H9 (cell line): ENCODE results near the gene FREM1. TPM values are rescaled to one million over a fixed set of nuclear protein-coding genes. Genes with fewer than 3 reads are reported as not detected.

ENCODE experiments used
- DNase-seq: peaks from one replicate; pipeline ENCODE4 v3.0.0-alpha.2; 2017
- H2AFZ ChIP-seq: one replicate; pipeline ENCODE4 v1.6.1; 2013; ENCODE audit warnings: mild to moderate bottlenecking, low read length, control low read depth, moderate library complexity
- H2AK5ac ChIP-seq: 2 replicates; pipeline ENCODE4 v1.6.1; 2013; ENCODE audit warnings: low read length, control low read depth, mixed read lengths; ENCODE audit not compliant: insufficient read length
- H2BK120ac ChIP-seq: one replicate; pipeline ENCODE4 v1.6.1; 2013; ENCODE audit warnings: low read depth, mild to moderate bottlenecking, low read length, control low read depth, inconsistent platforms; ENCODE audit not compliant: poor library complexity, severe bottlenecking
- H2BK12ac ChIP-seq: 2 replicates; pipeline ENCODE4 v1.6.1; 2013; ENCODE audit warnings: low read length, control low read depth, mixed read lengths, low read depth; ENCODE audit not compliant: insufficient read length
- H2BK15ac ChIP-seq: 2 replicates; pipeline ENCODE4 v1.6.1; 2013; ENCODE audit warnings: low read depth, low read length, control low read depth
- H2BK20ac ChIP-seq: one replicate; pipeline ENCODE4 v1.6.1; 2013; ENCODE audit warnings: low read depth, mild to moderate bottlenecking, low read length, control low read depth, inconsistent platforms; ENCODE audit not compliant: poor library complexity, severe bottlenecking
- H2BK5ac ChIP-seq: 2 replicates; pipeline ENCODE4 v1.6.1; 2013; ENCODE audit warnings: low read length, control low read depth, mixed read lengths; ENCODE audit not compliant: insufficient read length
- H3K14ac ChIP-seq: 2 replicates; pipeline ENCODE4 v1.6.1; 2013; ENCODE audit warnings: low read length, control low read depth; ENCODE audit not compliant: insufficient read depth
- H3K18ac ChIP-seq: 2 replicates; pipeline ENCODE4 v1.6.1; 2013; ENCODE audit warnings: low read depth, mild to moderate bottlenecking, mixed read lengths, low read length, control low read depth; ENCODE audit not compliant: insufficient read length
- H3K23ac ChIP-seq: 2 replicates; pipeline ENCODE4 v1.6.1; 2013; ENCODE audit warnings: low read length, control low read depth, mixed read lengths, low read depth; ENCODE audit not compliant: insufficient read length
- H3K23me2 ChIP-seq: 2 replicates; pipeline ENCODE4 v1.6.1; 2013; ENCODE audit warnings: low read depth, mild to moderate bottlenecking, mixed read lengths, low read length, control low read depth; ENCODE audit not compliant: insufficient read length, poor library complexity, severe bottlenecking
- H3K27ac ChIP-seq: 2 replicates; pipeline ENCODE4 v1.5.1; 2013; ENCODE audit warnings: low read length, control low read depth, mixed read lengths, low read depth; ENCODE audit not compliant: insufficient read length
- H3K27me3 ChIP-seq: 2 replicates; pipeline ENCODE4 v1.6.1; 2013; ENCODE audit warnings: low read length, control low read depth, inconsistent platforms; ENCODE audit not compliant: insufficient read depth
- H3K4ac ChIP-seq: 2 replicates; pipeline ENCODE4 v1.6.1; 2013; ENCODE audit warnings: low read depth, mild to moderate bottlenecking, control low read depth, inconsistent platforms, low read length, moderate library complexity
- H3K4me1 ChIP-seq: 2 replicates; pipeline ENCODE4 v1.6.1; 2013; ENCODE audit warnings: low read length, control low read depth, inconsistent platforms; ENCODE audit not compliant: insufficient read depth
- H3K4me2 ChIP-seq: 2 replicates; pipeline ENCODE4 v1.6.1; 2013; ENCODE audit warnings: low read length, control low read depth, mixed read lengths; ENCODE audit not compliant: insufficient read length, insufficient read depth
- H3K56ac ChIP-seq: 2 replicates; pipeline ENCODE4 v1.6.1; 2013; ENCODE audit warnings: low read depth, mild to moderate bottlenecking, mixed read lengths, low read length, control low read depth; ENCODE audit not compliant: insufficient read length
- H3K79me1 ChIP-seq: 2 replicates; pipeline ENCODE4 v1.6.1; 2013; ENCODE audit warnings: low read depth, mild to moderate bottlenecking, moderate library complexity, low read length, control low read depth, inconsistent platforms; ENCODE audit not compliant: insufficient read depth, poor library complexity, severe bottlenecking
- H3K79me2 ChIP-seq: 2 replicates; pipeline ENCODE4 v1.6.1; 2013; ENCODE audit warnings: low read length, control low read depth, inconsistent platforms; ENCODE audit not compliant: insufficient read depth
- H3K9ac ChIP-seq: 2 replicates; pipeline ENCODE4 v1.6.1; 2013; ENCODE audit warnings: low read length, control low read depth, mixed read lengths; ENCODE audit not compliant: insufficient read length; ENCODE audit errors: extremely low read depth
- H3K9me3 ChIP-seq: one replicate; pipeline ENCODE4 v1.6.1; 2013; ENCODE audit warnings: low read depth, low read length, inconsistent platforms; ENCODE audit not compliant: control insufficient read depth
- H3T11ph ChIP-seq: one replicate; pipeline ENCODE4 v1.6.1; 2013; ENCODE audit warnings: mild to moderate bottlenecking, low read length, control low read depth, inconsistent platforms
- H4K20me1 ChIP-seq: one replicate; pipeline ENCODE4 v1.6.1; 2013; ENCODE audit not compliant: control insufficient read depth, insufficient read length, insufficient read depth
- H4K5ac ChIP-seq: 2 replicates; pipeline ENCODE4 v1.6.1; 2013; ENCODE audit warnings: low read depth, mild to moderate bottlenecking, mixed read lengths, low read length, control low read depth; ENCODE audit not compliant: insufficient read length
- H4K8ac ChIP-seq: replicated peaks from 2 replicates; pipeline ENCODE4 v1.6.1; 2013; ENCODE audit warnings: low read length, control low read depth, mixed read lengths, low read depth; ENCODE audit not compliant: insufficient read length
- H4K91ac ChIP-seq: 2 replicates; pipeline ENCODE4 v1.6.1; 2013; ENCODE audit warnings: low read depth, mild to moderate bottlenecking, moderate library complexity, mixed read lengths, low read length, control low read depth; ENCODE audit not compliant: insufficient read length
- H3K27ac Mint-ChIP-seq, 3 experiments: 2 replicates in 2 of 3; 3 replicates in 1 of 3; pipeline ENCODE4 v1.8.0; 2020 to 2021; ENCODE audit warnings: mixed read lengths in 3 of 3, mild to moderate bottlenecking in 1 of 3, moderate library complexity in 1 of 3
- H3K27me3 Mint-ChIP-seq: 2 replicates; pipeline ENCODE4 v1.8.0; 2021; ENCODE audit warnings: low read depth, mild to moderate bottlenecking, moderate library complexity, mixed read lengths
- H3K36me3 Mint-ChIP-seq, 3 experiments: 2 replicates in 2 of 3; 3 replicates in 1 of 3; pipeline ENCODE4 v1.8.0; 2020 to 2021; ENCODE audit warnings: low read depth in 3 of 3, mixed read lengths in 3 of 3; ENCODE audit not compliant: insufficient read depth in 1 of 3
- H3K4me1 Mint-ChIP-seq, 2 experiments: 2 replicates each; pipeline ENCODE4 v1.8.0; 2020; ENCODE audit warnings: mixed read lengths in 2 of 2
- H3K4me3 Mint-ChIP-seq, 2 experiments: 2 replicates in 1 of 2; 3 replicates in 1 of 2; pipeline ENCODE4 v1.8.0; 2020 to 2021; ENCODE audit warnings: mild to moderate bottlenecking in 2 of 2, mixed read lengths in 2 of 2, moderate library complexity in 1 of 2
- H3K9me3 Mint-ChIP-seq, 2 experiments: 2 replicates in 1 of 2; 3 replicates in 1 of 2; pipeline ENCODE4 v1.8.0; 2020; ENCODE audit warnings: mild to moderate bottlenecking in 2 of 2, mixed read lengths in 2 of 2, moderate library complexity in 1 of 2
- WGBS: extraction: QIAGEN DNeasy Blood & Tissue Kit; methylation state at CpG from one replicate; pipeline ENCODE4 v1.1.7; 2013; ENCODE audit warnings: missing lambda C conversion rate, low lambda C conversion rate, mixed read lengths; ENCODE audit not compliant: insufficient read length; ENCODE audit errors: extremely low coverage; 5-methylcytosine and 5-hydroxymethylcytosine counted together
- total RNA-seq: library from RNA; stranded (reverse); gene quantifications from 2 replicates; pipeline ENCODE4 v1.2.1, GENCODE V29; 2021
- TF ChIP-seq, protein P1 (sequence below): fragments of 200-600 bp; sonication (generic); conservative IDR thresholded peaks from 3 replicates; pipeline ENCODE4 v1.8.0; 2021; ENCODE audit warnings: antibody characterized with exemption, mild to moderate bottlenecking

Gene FREM1
- total RNA-seq, 1 experiment from 2014 or later: 0.44 TPM

- Histone ChIP-seq H3K27me3 (no peaks in the 10 kb centered on the region), H2BK5ac (no peak overlapping the region), H3K9ac (no peak overlapping the region), H3K4me2 (no peak overlapping the region), H2AFZ (no peak overlapping the region), H2AK5ac (no peak overlapping the region), H3K79me1 (no peaks in the 10 kb centered on the region), H2BK20ac (no peak overlapping the region), H3K4ac (no peak overlapping the region), H3K27ac (no peak overlapping the region), H3K4me1 (peaks cover 9% of the 10 kb centered on the region), H3K23ac (no peak overlapping the region), H3T11ph (no peak overlapping the region), H2BK12ac (no peak overlapping the region), H4K20me1 (no peaks in the 10 kb centered on the region), H4K91ac (no peak overlapping the region), H3K9me3 (no peaks in the 10 kb centered on the region), H3K56ac (no peak overlapping the region), H3K23me2 (peaks cover 4% of the 10 kb centered on the region), H3K79me2 (no peaks in the 10 kb centered on the region), H2BK15ac (no peak overlapping the region), H4K8ac (no peak overlapping the region), H4K5ac (no peak overlapping the region), H3K18ac (no peak overlapping the region), H2BK120ac (no peak overlapping the region), H3K14ac (no peak overlapping the region)
- Mint-ChIP-seq H3K4me1 (peaks cover 23% of the 10 kb centered on the region in 2 experiments; a peak in 3 of 4 replicates), H3K4me3 (no peak overlapping the region), H3K9me3 (no peaks in the 10 kb centered on the region), H3K36me3 (no peaks in the 10 kb centered on the region), H3K27me3 (no peaks in the 10 kb centered on the region), H3K27ac (no peak overlapping the region; a peak in 2 of 7 replicates)
- WGBS: no CpG with 5 or more reads among the region's 5 CpGs
- DNase-seq: no peak
- TF ChIP-seq, protein P1, sequence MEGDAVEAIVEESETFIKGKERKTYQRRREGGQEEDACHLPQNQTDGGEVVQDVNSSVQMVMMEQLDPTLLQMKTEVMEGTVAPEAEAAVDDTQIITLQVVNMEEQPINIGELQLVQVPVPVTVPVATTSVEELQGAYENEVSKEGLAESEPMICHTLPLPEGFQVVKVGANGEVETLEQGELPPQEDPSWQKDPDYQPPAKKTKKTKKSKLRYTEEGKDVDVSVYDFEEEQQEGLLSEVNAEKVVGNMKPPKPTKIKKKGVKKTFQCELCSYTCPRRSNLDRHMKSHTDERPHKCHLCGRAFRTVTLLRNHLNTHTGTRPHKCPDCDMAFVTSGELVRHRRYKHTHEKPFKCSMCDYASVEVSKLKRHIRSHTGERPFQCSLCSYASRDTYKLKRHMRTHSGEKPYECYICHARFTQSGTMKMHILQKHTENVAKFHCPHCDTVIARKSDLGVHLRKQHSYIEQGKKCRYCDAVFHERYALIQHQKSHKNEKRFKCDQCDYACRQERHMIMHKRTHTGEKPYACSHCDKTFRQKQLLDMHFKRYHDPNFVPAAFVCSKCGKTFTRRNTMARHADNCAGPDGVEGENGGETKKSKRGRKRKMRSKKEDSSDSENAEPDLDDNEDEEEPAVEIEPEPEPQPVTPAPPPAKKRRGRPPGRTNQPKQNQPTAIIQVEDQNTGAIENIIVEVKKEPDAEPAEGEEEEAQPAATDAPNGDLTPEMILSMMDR: no peak
Observed at GRCh38 chr9:14908295-14909180, 1.7 kb downstream of the FREM1 start.
